Neural cell (in vitro differentiated cells): ENCODE results near the gene SLC25A11. TPM values are rescaled to one million over a fixed set of nuclear protein-coding genes. Genes with fewer than 3 reads are reported as not detected.

Source experiments
- H2AFZ ChIP-seq: fragments of 200-600, 300-800 bp; sonication (generic), shearing (Covaris generic); 2 replicates; pipeline ENCODE4 v1.6.0; 2014; ENCODE audit warnings: low read depth, mild to moderate bottlenecking, antibody characterized with exemption, low read length, moderate library complexity
- H3F3A ChIP-seq: fragments of 200-600 bp; shearing (Covaris generic); 2 replicates; pipeline ENCODE4 v1.6.1; 2016; ENCODE audit warnings: mild to moderate bottlenecking, moderate library complexity, mixed read lengths, antibody characterized with exemption, low read length; ENCODE audit not compliant: insufficient read depth, poor library complexity, severe bottlenecking
- H3K27ac ChIP-seq: fragments of 200-600, 300-800 bp; sonication (generic), shearing (Covaris generic); 2 replicates; pipeline ENCODE4 v1.5.1; 2014; ENCODE audit warnings: mild to moderate bottlenecking, low read length, moderate library complexity
- H3K27me3 ChIP-seq: fragments of 300-800, 200-600 bp; sonication (generic), shearing (Covaris generic); 2 replicates; pipeline ENCODE4 v1.6.0; 2014; ENCODE audit warnings: mild to moderate bottlenecking, low read depth, low read length, moderate library complexity; ENCODE audit not compliant: insufficient read depth
- H3K36me3 ChIP-seq: fragments of 300-800, 200-600 bp; sonication (generic), shearing (Covaris generic); 2 replicates; pipeline ENCODE4 v1.5.1; 2014; ENCODE audit warnings: mild to moderate bottlenecking, antibody characterized with exemption, low read length, moderate library complexity; ENCODE audit not compliant: insufficient read depth
- H3K4me2 ChIP-seq: fragments of 300-800, 200-600 bp; sonication (generic), shearing (Covaris generic); 2 replicates; pipeline ENCODE4 v1.6.0; 2014; ENCODE audit warnings: mild to moderate bottlenecking, low read length
- H3K4me3 ChIP-seq: fragments of 300-800, 200-600 bp; sonication (generic), shearing (Covaris generic); 2 replicates; pipeline ENCODE4 v1.5.1; 2014; ENCODE audit warnings: mild to moderate bottlenecking, low read length, moderate library complexity
- H3K79me2 ChIP-seq: fragments of 200-600 bp; shearing (Covaris generic); replicated peaks from 2 replicates; pipeline ENCODE4 v1.6.0; 2014; ENCODE audit warnings: mild to moderate bottlenecking, low read length, moderate library complexity; ENCODE audit not compliant: insufficient read depth
- H3K9ac ChIP-seq: fragments of 300-800, 200-600 bp; sonication (generic), shearing (Covaris generic); 2 replicates; pipeline ENCODE4 v1.6.1; 2016; ENCODE audit warnings: mild to moderate bottlenecking, low read length, mixed read lengths
- H3K9me2 ChIP-seq: fragments of 200-600 bp; shearing (Covaris generic); 2 replicates; pipeline ENCODE4 v1.6.1; 2016; ENCODE audit warnings: mild to moderate bottlenecking, low read length, mixed read lengths; ENCODE audit not compliant: insufficient read depth
- H3K9me3 ChIP-seq: fragments of 200-600, 300-800 bp; sonication (generic), shearing (Covaris generic); 2 replicates; pipeline ENCODE4 v1.6.1; 2016; ENCODE audit warnings: mild to moderate bottlenecking, mixed run types, low read length, moderate library complexity, mixed read lengths
- H4K20me1 ChIP-seq: fragments of 200-600 bp; shearing (Covaris generic); 2 replicates; pipeline ENCODE4 v1.6.1; 2016; ENCODE audit warnings: mild to moderate bottlenecking, mixed run types; ENCODE audit not compliant: insufficient read depth
- CTCF ChIP-seq: fragments of 450-650 bp; IDR thresholded peaks from 2 replicates; pipeline ENCODE4 v1.5.1; 2014; ENCODE audit warnings: antibody characterized with exemption, mild to moderate bottlenecking, moderate library complexity; ENCODE audit not compliant: poor library complexity, severe bottlenecking
- EP300 ChIP-seq: fragments of 450-650 bp; conservative IDR thresholded peaks from 2 replicates; pipeline ENCODE4 v1.6.1; 2014; ENCODE audit warnings: antibody characterized with exemption, mild to moderate bottlenecking, moderate library complexity; ENCODE audit not compliant: poor library complexity, severe bottlenecking
- EZH2 ChIP-seq: fragments of 200-600, 300-800 bp; shearing (Covaris generic), sonication (generic); IDR thresholded peaks from 2 replicates; pipeline ENCODE4 v1.6.1; 2014; ENCODE audit warnings: antibody characterized with exemption, low read length, borderline replicate concordance, mild to moderate bottlenecking; ENCODE audit not compliant: insufficient read depth, poor library complexity, severe bottlenecking
- MXI1 ChIP-seq: fragments of 450-650 bp; conservative IDR thresholded peaks from 2 replicates; pipeline ENCODE4 v1.6.1; 2014; ENCODE audit warnings: antibody characterized with exemption, mild to moderate bottlenecking; ENCODE audit not compliant: poor library complexity, severe bottlenecking
- POLR2AphosphoS5 ChIP-seq: IDR thresholded peaks from 2 replicates; pipeline ENCODE4 v1.6.1; 2012
- RAD21 ChIP-seq: fragments of 450-650 bp; conservative IDR thresholded peaks from 2 replicates; pipeline ENCODE4 v1.6.1; 2014; ENCODE audit warnings: antibody characterized with exemption, mild to moderate bottlenecking, moderate library complexity
- REST ChIP-seq: IDR thresholded peaks from 2 replicates; pipeline ENCODE4 v1.6.1; 2012; ENCODE audit warnings: borderline replicate concordance
- SMC3 ChIP-seq: fragments of 450-650 bp; conservative IDR thresholded peaks from 2 replicates; pipeline ENCODE4 v1.6.1; 2014; ENCODE audit warnings: antibody characterized with exemption, mild to moderate bottlenecking, moderate library complexity; ENCODE audit not compliant: poor library complexity
- TAF1 ChIP-seq: IDR thresholded peaks from 2 replicates; pipeline ENCODE4 v1.6.1; 2012; ENCODE audit warnings: low read depth
- polyA plus RNA-seq: library from polyadenylated mRNA; depleted of rRNA; stranded (reverse); fragments of >200 nt; gene quantifications from 2 replicates; pipeline ENCODE4 v1.2.3, GENCODE V29; 2014

The SLC25A11 gene
- polyA plus RNA-seq, 1 donor from 2014 or later: 172 TPM

- Histone ChIP-seq H4K20me1 (no peaks in the 10 kb centered on the region), H3F3A (no peaks in the 10 kb centered on the region), H3K4me2 (no peak overlapping the region), H2AFZ (no peak overlapping the region), H3K27me3 (no peaks in the 10 kb centered on the region), H3K4me3 (no peak overlapping the region), H3K9me2 (no peaks in the 10 kb centered on the region), H3K27ac (no peak overlapping the region), H3K36me3 (no peaks in the 10 kb centered on the region), H3K9me3 (no peaks in the 10 kb centered on the region), H3K9ac (no peak overlapping the region), H3K79me2 (no peaks in the 10 kb centered on the region)
- TF ChIP-seq EP300: no peak
- TF ChIP-seq POLR2AphosphoS5: no peak
- TF ChIP-seq TAF1: no peak
- TF ChIP-seq EZH2: no peak
- no peak for TF ChIP-seq CTCF
These were observed 39.4 kb downstream of the SLC25A11 start for GRCh38 chr17:4900231-4901107.

GRCh38 chr17:4899341-4900230 lies 40.3 kb downstream of the SLC25A11 start, which contains the start of gene C17orf107:
C17orf107 (plus strand) TSS chr17:4899536; CDS start chr17:4899763, 227 bp downstream.
- Histone ChIP-seq H3K79me2 (no peaks in the 10 kb centered on the region), H3K4me2 (no peak within 1 kb of the TSS), H2AFZ (no peak within 1 kb of the TSS), H3K4me3 (no peak within 1 kb of the TSS), H3K36me3 (no peaks in the 10 kb centered on the region), H4K20me1 (no peaks in the 10 kb centered on the region), H3K27me3 (no peaks in the 10 kb centered on the region), H3K27ac (no peak within 1 kb of the TSS), H3K9me2 (no peaks in the 10 kb centered on the region), H3K9me3 (no peaks in the 10 kb centered on the region), H3F3A (no peaks in the 10 kb centered on the region), H3K9ac (no peak within 1 kb of the TSS)
- TF ChIP-seq REST (no peak), CTCF (no peak), TAF1 (no peak), POLR2AphosphoS5 (no peak), EP300 (no peak), EZH2 (no peak), RAD21 (no peak), MXI1 (no peak), SMC3 (no peak)
